A549 (cell line): ENCODE measurements around the gene RAB8B. TPM values are rescaled to one million over a fixed set of nuclear protein-coding genes. Genes with fewer than 3 reads are reported as not detected.

Experiments
- ATAC-seq, 2 experiments: fragments of 200-7000 bp in 1 of 2; fragments of >200 bp in 1 of 2; cut with Nextera tagmentation in 1 of 2; cut with Tn5 transposase in 1 of 2; 3 replicates each; pipeline versions ENCODE4 v1.8.0 to v1.9.1; 2018 to 2020; ENCODE audit warnings: mild to moderate bottlenecking in 1 of 2, moderate library complexity in 1 of 2
- CTCF ChIA-PET: fragments of 300-600 bp; sonication (Branson Sonifier 250); formaldehyde crosslinking; extraction: SDS; loops from one replicate; lab custom pipeline; 2021; ENCODE audit warnings: antibody characterized with exemption, inconsistent platforms; lab: Yijun Ruan, JAX
- POLR2A ChIA-PET: fragments of 350-600 bp; formaldehyde crosslinking; extraction: SDS; loops from one replicate; lab custom pipeline; 2021; ENCODE audit warnings: antibody characterized with exemption, inconsistent platforms; lab: Yijun Ruan, JAX
- DNase-seq, 2 experiments: peaks; one replicate each; pipeline versions ENCODE4 v3.0.0 to v3.0.0-alpha.2; 2011 to 2016; ENCODE audit warnings: low read depth in 1 of 2, low spot score in 1 of 2
- FAIRE-seq: peaks from 2 replicates; lab custom pipeline; 2011; peaks lifted over from hg19 to GRCh38; lab: Jason Lieb, UNC
- H3K27ac ChIP-seq, 2 experiments: fragments of >200 bp; sonication (Bioruptor Twin); formaldehyde crosslinking; 3 replicates each; pipeline ENCODE4 v1.5.1; 2016 to 2017
- H3K4me1 ChIP-seq: fragments of >200 bp; sonication (Bioruptor Twin); formaldehyde crosslinking; 3 replicates; pipeline ENCODE4 v1.6.1; 2016
- H3K4me2 ChIP-seq: fragments of >200 bp; sonication (Bioruptor Twin); formaldehyde crosslinking; 3 replicates; pipeline ENCODE4 v1.6.1; 2016
- H3K4me3 ChIP-seq: fragments of >200 bp; sonication (Bioruptor Twin); formaldehyde crosslinking; 3 replicates; pipeline ENCODE4 v1.5.1; 2016
- H3K9me3 ChIP-seq: fragments of >200 bp; sonication (Bioruptor Twin); formaldehyde crosslinking; 3 replicates; pipeline ENCODE4 v1.6.1; 2016
- CBX8 ChIP-seq: fragments of 200-600 bp; sonication (generic); IDR thresholded peaks from 2 replicates; pipeline ENCODE4 v1.6.1; 2016
- CEBPB ChIP-seq, 2 experiments: fragments of >200 bp in 1 of 2; sonication (Bioruptor Twin) in 1 of 2; formaldehyde crosslinking in 1 of 2; IDR thresholded peaks; 2 replicates each; pipeline ENCODE4 v1.6.1; 2012 to 2016
- EHMT2 ChIP-seq: fragments of 200-600 bp; sonication (generic); IDR thresholded peaks from 2 replicates; pipeline ENCODE4 v1.6.1; 2016; ENCODE audit warnings: antibody characterized with exemption, low read depth, mild to moderate bottlenecking, moderate library complexity
- FOSB ChIP-seq: fragments of 250-450 bp; sonication (Bioruptor Pico); IDR thresholded peaks from 2 replicates; pipeline ENCODE4 v1.5.0; 2020; ENCODE audit warnings: mild to moderate bottlenecking, moderate library complexity
- HDAC2 ChIP-seq: fragments of 200-600 bp; sonication (generic); IDR thresholded peaks from 2 replicates; pipeline ENCODE4 v1.6.1; 2016
- HES2 ChIP-seq: fragments of >200 bp; sonication (Bioruptor Twin); formaldehyde crosslinking; IDR thresholded peaks from 2 replicates; pipeline ENCODE4 v1.6.1; 2016
- HEYL ChIP-seq: fragments of 250-450 bp; sonication (Bioruptor Pico); IDR thresholded peaks from 2 replicates; pipeline ENCODE4 v1.8.0; 2021; ENCODE audit warnings: mild to moderate bottlenecking, moderate library complexity
- HOXA7 ChIP-seq: fragments of 250-450 bp; sonication (Bioruptor Pico); IDR thresholded peaks from 2 replicates; pipeline ENCODE4 v1.5.0; 2020; ENCODE audit warnings: mild to moderate bottlenecking, moderate library complexity
- HOXB5 ChIP-seq: fragments of 250-450 bp; sonication (Bioruptor Pico); IDR thresholded peaks from 2 replicates; pipeline ENCODE4 v1.5.0; 2020; ENCODE audit warnings: mild to moderate bottlenecking, moderate library complexity
- KDM1A ChIP-seq: fragments of 200-600 bp; sonication (generic); IDR thresholded peaks from 2 replicates; pipeline ENCODE4 v1.6.1; 2016; ENCODE audit warnings: low read depth, mild to moderate bottlenecking
- KDM5A ChIP-seq: fragments of 200-600 bp; sonication (generic); IDR thresholded peaks from 2 replicates; pipeline ENCODE4 v1.6.1; 2016; ENCODE audit warnings: antibody characterized with exemption, mild to moderate bottlenecking
- MAFK ChIP-seq: fragments of 450-650 bp; IDR thresholded peaks from 2 replicates; pipeline ENCODE4 v1.6.1; 2014; ENCODE audit not compliant: partially characterized antibody
- MYC ChIP-seq: IDR thresholded peaks from 2 replicates; pipeline ENCODE4 v1.6.1; 2012; ENCODE audit warnings: mild to moderate bottlenecking, inconsistent platforms, low read length, improper control_type of control experiment, borderline replicate concordance
- PBX3 ChIP-seq: IDR thresholded peaks from 2 replicates; pipeline ENCODE4 v1.6.1; 2012
- POLR2A ChIP-seq: IDR thresholded peaks from 2 replicates; pipeline ENCODE4 v1.6.1; 2012; ENCODE audit warnings: mild to moderate bottlenecking, low read length
- POLR2AphosphoS2 ChIP-seq: conservative IDR thresholded peaks from 2 replicates; pipeline ENCODE4 v1.6.1; 2012; ENCODE audit warnings: low read length, improper control_type of control experiment, inconsistent platforms
- RAD21 ChIP-seq, 2 experiments: fragments of >200 bp in 1 of 2; sonication (Bioruptor Twin) in 1 of 2; formaldehyde crosslinking in 1 of 2; IDR thresholded peaks in 1 of 2; conservative IDR thresholded peaks in 1 of 2; 2 replicates in 1 of 2; 3 replicates in 1 of 2; pipeline ENCODE4 v1.6.1; 2012 to 2018; ENCODE audit warnings: inconsistent platforms in 1 of 2
- RARB ChIP-seq: fragments of 250-450 bp; sonication (Bioruptor Pico); IDR thresholded peaks from 2 replicates; pipeline ENCODE4 v1.8.0; 2021; ENCODE audit warnings: mild to moderate bottlenecking, moderate library complexity
- REST ChIP-seq: fragments of 200-600 bp; sonication (generic); IDR thresholded peaks from 2 replicates; pipeline ENCODE4 v1.6.1; 2016; ENCODE audit warnings: antibody characterized with exemption, mild to moderate bottlenecking, moderate library complexity
- RNF2 ChIP-seq: fragments of 200-600 bp; sonication (generic); IDR thresholded peaks from 2 replicates; pipeline ENCODE4 v1.6.1; 2016; ENCODE audit warnings: low read depth, mild to moderate bottlenecking, antibody characterized with exemption, moderate library complexity, borderline replicate concordance
- ZFP36 ChIP-seq: fragments of 450-650 bp; IDR thresholded peaks from 2 replicates; pipeline ENCODE4 v1.6.1; 2014; ENCODE audit warnings: borderline replicate concordance; ENCODE audit not compliant: partially characterized antibody
- ZNF302 ChIP-seq: fragments of 250-450 bp; sonication (Bioruptor Pico); IDR thresholded peaks from 2 replicates; pipeline ENCODE4 v1.9.0; 2021; ENCODE audit warnings: inconsistent platforms, mild to moderate bottlenecking, moderate library complexity
- ZSCAN20 ChIP-seq: fragments of 250-450 bp; sonication (Bioruptor Pico); IDR thresholded peaks from 2 replicates; pipeline ENCODE4 v1.8.0; 2022; ENCODE audit warnings: mild to moderate bottlenecking, moderate library complexity
- WGBS: methylation state at CpG from one replicate; pipeline ENCODE4 v1.1.6; 2017; ENCODE audit errors: missing lambda C conversion rate; 5-methylcytosine and 5-hydroxymethylcytosine counted together
- polyA plus RNA-seq, 4 experiments: library from polyadenylated mRNA; depleted of rRNA in 3 of 4; stranded (reverse); fragments of >200 nt; fragmentation: RNase III in 1 of 4; extraction: RNeasy Plus Mini Kit Qiagen cat#74134 plus additional on column Dnase treatment in 1 of 4; gene quantifications; 2 replicates in 3 of 4; 3 replicates in 1 of 4; pipeline ENCODE4 v1.2.3, GENCODE V29; 2011 to 2017

Gene RAB8B
- polyA plus RNA-seq, 2 of the 4 experiments (the other 2 are of a cell fraction): 21.5 to 41.4 TPM

- 100% methylated on average over 2 of the region's 2 CpGs for WGBS
- TF ChIP-seq REST: no peak
- no peak for TF ChIP-seq HEYL (CRISPR knock-in tag)
- no peak for TF ChIP-seq HES2
- TF ChIP-seq EHMT2: no peak
- no peak for TF ChIP-seq MAFK
- no peak for TF ChIP-seq HOXA7 (CRISPR knock-in tag)
- TF ChIP-seq CBX8: no peak
- no peak for TF ChIP-seq ZFP36
- TF ChIP-seq RAD21 (conservative IDR thresholded peaks at IDR 0.05 in 1 of 2, IDR thresholded peaks at IDR 0.05 in 1 of 2): no peak
- no peak for TF ChIP-seq ZSCAN20 (CRISPR knock-in tag)
- TF ChIP-seq FOSB (CRISPR knock-in tag): no peak
- no peak for TF ChIP-seq RNF2
- no peak for TF ChIP-seq CEBPB (IDR thresholded peaks at IDR 0.05)
- TF ChIP-seq POLR2AphosphoS2: no peak
- no peak for FAIRE-seq
- Histone ChIP-seq H3K4me2 (no peak overlapping the region), H3K4me3 (no peak overlapping the region), H3K4me1 (peaks cover 20% of the 10 kb centered on the region; the same call in 2 of the 3 replicates), H3K9me3 (no peaks in the 10 kb centered on the region), H3K27ac (no peak overlapping the region)
- POLR2A ChIA-PET: no interaction called here
- CTCF ChIA-PET: interaction anchor here (1.2 to 2.4 kb wide), 4 partner anchors 10 to 49 kb away, joined by 3 to 9 read pairs (median 4); partner anchors contain the start of gene APH1B
- no peak for ATAC-seq
- no peak for DNase-seq
Observed at GRCh38 chr15:63227689-63228088, 38.3 kb downstream of the RAB8B start.

- no peaks in the 10 kb centered on the region for H3K9me3 ChIP-seq
- H3K4me2 ChIP-seq: no peak overlapping the region
- TF ChIP-seq HDAC2: no peak
- TF ChIP-seq REST: no peak
- TF ChIP-seq MYC: no peak
- no peak for TF ChIP-seq KDM5A
- no peak for TF ChIP-seq KDM1A
- no peak for TF ChIP-seq ZNF302 (CRISPR knock-in tag)
- TF ChIP-seq RAD21 (conservative IDR thresholded peaks at IDR 0.05 in 1 of 2, IDR thresholded peaks at IDR 0.05 in 1 of 2): no peak
- no peak for TF ChIP-seq PBX3
- no peak for TF ChIP-seq ZSCAN20 (CRISPR knock-in tag)
- no peak for TF ChIP-seq POLR2A
- TF ChIP-seq RARB (CRISPR knock-in tag): no peak
- TF ChIP-seq HOXB5 (CRISPR knock-in tag): no peak
- TF ChIP-seq CEBPB (IDR thresholded peaks at IDR 0.05): no peak
- peaks cover 53% of the 10 kb centered on the region for H3K4me1 ChIP-seq
- ATAC-seq: no peak
- POLR2A ChIA-PET: interaction anchor here (0.7 to 1.0 kb wide), 2 partner anchors 10 to 75 kb away, joined by 3 to 4 read pairs; no protein-coding TSS in a partner anchor
- H3K4me3 ChIP-seq: no peak overlapping the region
- no peak for DNase-seq
- no peak overlapping the region for H3K27ac ChIP-seq
- FAIRE-seq: no peak
- 96% methylated on average over 3 of the region's 3 CpGs for WGBS
- CTCF ChIA-PET: interaction anchor here (0.9 to 1.2 kb wide), 4 partner anchors 9 to 172 kb away, joined by 3 to 4 read pairs (median 3); no protein-coding TSS in a partner anchor
Observed at GRCh38 chr15:63231206-63231605, 41.8 kb downstream of the RAB8B start.
